ENCODE measurements around the gene GMEB1. TPM values are rescaled to one million over a fixed set of nuclear protein-coding genes. Genes with fewer than 3 reads are reported as not detected.

Gene GMEB1, protein sequence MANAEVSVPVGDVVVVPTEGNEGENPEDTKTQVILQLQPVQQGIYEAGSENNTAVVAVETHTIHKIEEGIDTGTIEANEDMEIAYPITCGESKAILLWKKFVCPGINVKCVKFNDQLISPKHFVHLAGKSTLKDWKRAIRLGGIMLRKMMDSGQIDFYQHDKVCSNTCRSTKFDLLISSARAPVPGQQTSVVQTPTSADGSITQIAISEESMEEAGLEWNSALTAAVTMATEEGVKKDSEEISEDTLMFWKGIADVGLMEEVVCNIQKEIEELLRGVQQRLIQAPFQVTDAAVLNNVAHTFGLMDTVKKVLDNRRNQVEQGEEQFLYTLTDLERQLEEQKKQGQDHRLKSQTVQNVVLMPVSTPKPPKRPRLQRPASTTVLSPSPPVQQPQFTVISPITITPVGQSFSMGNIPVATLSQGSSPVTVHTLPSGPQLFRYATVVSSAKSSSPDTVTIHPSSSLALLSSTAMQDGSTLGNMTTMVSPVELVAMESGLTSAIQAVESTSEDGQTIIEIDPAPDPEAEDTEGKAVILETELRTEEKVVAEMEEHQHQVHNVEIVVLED
- total RNA-seq (2014; rRNA removed; shearing (Covaris generic)), result 6.9 and 8.1 TPM in 2 replicates
- polyA plus RNA-seq (2016; fragmentation: Nextera tagmentation; extraction: Ambion mirVana), result 8.2 and 9.0 TPM in 2 replicates

- no peaks in the 10 kb centered on the region; the same call in 1 of the 2 replicates for H3F3A ChIP-seq (ENCODE audit: insufficient read depth)
- H3K4me1 ChIP-seq (ENCODE audit: insufficient read depth), result peaks cover 7% of the 10 kb centered on the region
- no peaks in the 10 kb centered on the region for H3K9me3 ChIP-seq (ENCODE audit: low read depth)
- H4K20me1 ChIP-seq (ENCODE audit: insufficient read depth), result no peaks in the 10 kb centered on the region
- no peaks in the 10 kb centered on the region for H3K9me2 ChIP-seq (ENCODE audit: insufficient read depth)
- H3K36me3 ChIP-seq (ENCODE audit: low read depth), result no peaks in the 10 kb centered on the region
- H3K9ac ChIP-seq, result peak within 1 kb of the TSS; percentile 98
- peak within 1 kb of the TSS; percentile 96 for H2AFZ ChIP-seq
- peak; percentile 96 for DNase-seq
- no peaks in the 10 kb centered on the region for H3K27me3 ChIP-seq (replicated peaks; ENCODE audit: insufficient read depth)
- H3K27ac ChIP-seq, result peak within 1 kb of the TSS; percentile 95
- H3K4me2 ChIP-seq (ENCODE audit: unreplicated experiment), result peak within 1 kb of the TSS; percentile 90
- TF ChIP-seq EZH2phosphoT487 (IDR thresholded peaks at IDR 0.05; ENCODE audit: insufficient read depth, low read depth) (no peak), EZH2 (IDR thresholded peaks at IDR 0.05; ENCODE audit: insufficient read depth, poor library complexity, severe bottlenecking) (no peak)
- in situ Hi-C loops (cut with MboI), result no loop called here
- H3K79me2 ChIP-seq (ENCODE audit: insufficient read depth), result peaks cover 47% of the 10 kb centered on the region
- peak within 1 kb of the TSS; percentile 99 for H3K4me3 ChIP-seq
- WGBS, 2 experiments (ENCODE audit: low coverage in 1 of 2, low lambda C conversion rate in 2 of 2, missing lambda C conversion rate in 2 of 2), result 1 to 2% methylated on average over 31 to 50 of the region's 57 CpGs
Observed at GRCh38 chr1:28668191-28668955, at the start of gene GMEB1. TSS of gene GMEB1 (plus strand) at chr1:28668784. CDS start at chr1:28683613, 14,829 bp downstream.

GRCh38 chr1:28631713-28632112, 36.9 kb upstream of the GMEB1 start:
- H3K79me2 ChIP-seq (ENCODE audit: insufficient read depth), result peaks cover 30% of the 10 kb centered on the region
- H3K9ac ChIP-seq, result no peak overlapping the region
- no peaks in the 10 kb centered on the region for H3F3A ChIP-seq (ENCODE audit: insufficient read depth)
- no peaks in the 10 kb centered on the region for H3K4me1 ChIP-seq (ENCODE audit: insufficient read depth)
- H3K4me3 ChIP-seq, result no peak overlapping the region
- H3K4me2 ChIP-seq (ENCODE audit: unreplicated experiment), result no peak overlapping the region
- no peaks in the 10 kb centered on the region for H3K9me3 ChIP-seq (ENCODE audit: low read depth)
- no peaks in the 10 kb centered on the region for H3K36me3 ChIP-seq (ENCODE audit: low read depth)
- in situ Hi-C loops (cut with MboI), result no loop called here
- H3K27ac ChIP-seq, result no peak overlapping the region
- WGBS, 2 experiments (ENCODE audit: low coverage in 1 of 2, low lambda C conversion rate in 2 of 2, missing lambda C conversion rate in 2 of 2), result 95 to 97% methylated on average over 1 of the region's 1 CpG
- TF ChIP-seq EZH2phosphoT487 (IDR thresholded peaks at IDR 0.05; ENCODE audit: insufficient read depth, low read depth) (no peak), EZH2 (IDR thresholded peaks at IDR 0.05; ENCODE audit: insufficient read depth, poor library complexity, severe bottlenecking) (no peak)
- H3K27me3 ChIP-seq (replicated peaks; ENCODE audit: insufficient read depth), result no peaks in the 10 kb centered on the region
- H4K20me1 ChIP-seq (ENCODE audit: insufficient read depth), result no peaks in the 10 kb centered on the region
- no peak overlapping the region for H2AFZ ChIP-seq
- H3K9me2 ChIP-seq (ENCODE audit: insufficient read depth), result no peaks in the 10 kb centered on the region
- no peak for DNase-seq

DNA sequence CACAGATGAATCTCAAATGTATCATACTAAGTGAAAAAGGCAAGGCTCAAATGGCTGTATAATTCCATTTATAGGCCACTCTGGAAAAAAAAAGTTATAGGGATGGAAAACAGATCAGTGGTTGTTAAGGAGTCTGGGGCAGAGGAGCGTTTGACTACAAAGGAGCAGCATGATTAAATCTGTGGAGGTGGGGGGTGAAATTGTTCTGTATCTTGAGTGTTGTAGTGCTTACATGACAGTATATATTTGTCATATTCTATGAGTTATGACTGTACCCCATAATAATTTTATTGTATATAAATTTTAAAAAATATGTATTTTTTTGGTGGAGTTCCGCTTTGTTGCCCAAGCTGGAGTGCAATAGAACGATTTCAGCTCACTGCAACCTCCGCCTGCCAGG, 36.0 kb upstream of the GMEB1 start:
- no peak overlapping the region for H3K27ac ChIP-seq
- WGBS, 2 experiments (ENCODE audit: low coverage in 1 of 2, low lambda C conversion rate in 2 of 2, missing lambda C conversion rate in 2 of 2), result 96 to 97% methylated on average over 4 of the region's 4 CpGs
- no peak overlapping the region for H3K4me3 ChIP-seq
- H3K9ac ChIP-seq, result no peak overlapping the region
- no peaks in the 10 kb centered on the region for H3K4me1 ChIP-seq (ENCODE audit: insufficient read depth)
- in situ Hi-C loops (cut with MboI), result no loop called here
- peaks cover 38% of the 10 kb centered on the region for H3K79me2 ChIP-seq (ENCODE audit: insufficient read depth)
- DNase-seq, result no peak
- TF ChIP-seq EZH2phosphoT487 (IDR thresholded peaks at IDR 0.05; ENCODE audit: insufficient read depth, low read depth), result no peak
- TF ChIP-seq EZH2 (IDR thresholded peaks at IDR 0.05; ENCODE audit: insufficient read depth, poor library complexity, severe bottlenecking), result no peak
- H3K9me2 ChIP-seq (ENCODE audit: insufficient read depth), result no peaks in the 10 kb centered on the region
- H3K4me2 ChIP-seq (ENCODE audit: unreplicated experiment), result no peak overlapping the region
- H3K27me3 ChIP-seq (replicated peaks; ENCODE audit: insufficient read depth), result no peaks in the 10 kb centered on the region
- no peaks in the 10 kb centered on the region for H3K9me3 ChIP-seq (ENCODE audit: low read depth)
- H2AFZ ChIP-seq, result no peak overlapping the region
- H4K20me1 ChIP-seq (ENCODE audit: insufficient read depth), result no peaks in the 10 kb centered on the region
- H3F3A ChIP-seq (ENCODE audit: insufficient read depth), result no peaks in the 10 kb centered on the region
- no peaks in the 10 kb centered on the region for H3K36me3 ChIP-seq (ENCODE audit: low read depth)

DNA sequence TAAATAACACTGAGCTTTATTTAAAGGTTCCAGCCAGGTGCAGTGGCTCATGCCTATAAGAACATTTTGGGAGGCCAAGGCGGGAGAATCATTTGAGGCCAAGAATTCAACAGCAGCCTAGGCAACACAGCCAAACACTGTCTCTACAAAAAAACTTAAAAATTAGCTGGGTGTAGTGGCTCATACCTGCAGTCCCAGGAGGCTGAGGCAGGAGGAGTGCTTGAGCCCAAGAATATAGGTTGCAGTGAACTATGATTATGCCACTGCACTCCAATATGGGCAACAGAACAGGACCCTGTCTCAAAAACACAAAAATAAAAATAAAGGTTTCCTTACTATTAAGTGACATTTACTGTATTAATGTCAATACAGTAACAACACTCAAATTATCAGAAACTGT, 27.8 kb upstream of the GMEB1 start:
- no peaks in the 10 kb centered on the region for H3K36me3 ChIP-seq (ENCODE audit: low read depth)
- TF ChIP-seq EZH2 (IDR thresholded peaks at IDR 0.05; ENCODE audit: insufficient read depth, poor library complexity, severe bottlenecking) (no peak), EZH2phosphoT487 (IDR thresholded peaks at IDR 0.05; ENCODE audit: insufficient read depth, low read depth) (no peak)
- 90 to 100% methylated on average over 1 of the region's 1 CpG for WGBS, 2 experiments (ENCODE audit: low coverage in 1 of 2, low lambda C conversion rate in 2 of 2, missing lambda C conversion rate in 2 of 2)
- H3K9me2 ChIP-seq (ENCODE audit: insufficient read depth), result no peaks in the 10 kb centered on the region
- H2AFZ ChIP-seq, result no peak overlapping the region
- no peaks in the 10 kb centered on the region for H3K9me3 ChIP-seq (ENCODE audit: low read depth)
- H3K27me3 ChIP-seq (replicated peaks; ENCODE audit: insufficient read depth), result no peaks in the 10 kb centered on the region
- no peaks in the 10 kb centered on the region for H4K20me1 ChIP-seq (ENCODE audit: insufficient read depth)
- peaks cover 26% of the 10 kb centered on the region for H3F3A ChIP-seq (ENCODE audit: insufficient read depth)
- H3K27ac ChIP-seq, result no peak overlapping the region
- in situ Hi-C loops (cut with MboI), result no loop called here
- no peak overlapping the region for H3K4me3 ChIP-seq
- no peak overlapping the region; the same call in 1 of the 2 replicates for H3K9ac ChIP-seq
- peaks cover 66% of the 10 kb centered on the region for H3K79me2 ChIP-seq (ENCODE audit: insufficient read depth)
- DNase-seq, result peak; percentile 42
- H3K4me1 ChIP-seq (ENCODE audit: insufficient read depth), result peaks cover 20% of the 10 kb centered on the region
- H3K4me2 ChIP-seq (ENCODE audit: unreplicated experiment), result no peak overlapping the region
